ENCODE results near the gene CMSS1. TPM values are rescaled to one million over a fixed set of nuclear protein-coding genes. Genes with fewer than 3 reads are reported as not detected.
"Not testable (repeated sequence)": the region's sequence is repeated elsewhere in the genome, so short reads cannot be mapped to it uniquely, and the experiment has no call there.

The CMSS1 gene
- total RNA-seq, 1 experiment from 2014 or later, result 70.6 TPM

GRCh38 chr3:99839613-99840012, 22.0 kb downstream of the CMSS1 start (continued):
- no peak for TF ChIP-seq PRDM15 (CRISPR knock-in tag; IDR thresholded peaks at IDR 0.05)
- TF ChIP-seq ZBTB21 (CRISPR knock-in tag; IDR thresholded peaks at IDR 0.05; ENCODE audit: borderline replicate concordance), result no peak
- no peak for TF ChIP-seq ELF4 (CRISPR knock-in tag; IDR thresholded peaks at IDR 0.05; ENCODE audit: low read depth)
- TF ChIP-seq TEAD4 (CRISPR knock-in tag; IDR thresholded peaks at IDR 0.05), result no peak
- no peak for TF ChIP-seq ATF2 (CRISPR knock-in tag; IDR thresholded peaks at IDR 0.05; ENCODE audit: borderline replicate concordance, low read depth)
- TF ChIP-seq SP1 (CRISPR knock-in tag; conservative IDR thresholded peaks at IDR 0.05), result no peak

GRCh38 chr3:99841949-99842348, 24.3 kb downstream of the CMSS1 start:
- ATAC-seq; H3K27ac Mint-ChIP-seq; POLR2A ChIA-PET; H3K27me3 Mint-ChIP-seq (ENCODE audit: low read depth); H3K4me3 Mint-ChIP-seq; H3K9me3 Mint-ChIP-seq; H3K36me3 Mint-ChIP-seq; DNase-seq (ENCODE audit: low spot score): not testable (repeated sequence)
- CTCF ChIA-PET, result interaction anchor here (0.6 to 1.6 kb wide), 2 partner anchors 225 to 412 kb away, joined by 4 to 7 read pairs; no protein-coding TSS in a partner anchor
- peaks cover 31% of the 10 kb centered on the region for H3K4me1 Mint-ChIP-seq

- DNase-seq (ENCODE audit: low spot score) (no peak), ATAC-seq (peak; percentile 79)
- no peak overlapping the region for H3K4me3 Mint-ChIP-seq
- no peak overlapping the region for H3K27ac Mint-ChIP-seq
- POLR2A ChIA-PET, result no interaction called here
- peaks cover 31% of the 10 kb centered on the region for H3K4me1 Mint-ChIP-seq
- no peaks in the 10 kb centered on the region for H3K9me3 Mint-ChIP-seq
- H3K36me3 Mint-ChIP-seq, result no peaks in the 10 kb centered on the region
- TF ChIP-seq CTCF (IDR thresholded peaks at IDR 0.05) (0 out of 2 replicates have a peak, but pooled peaks have one; percentile 36), IRF1 (CRISPR knock-in tag; IDR thresholded peaks at IDR 0.05) (no peak), CREB1 (CRISPR knock-in tag; IDR thresholded peaks at IDR 0.05) (no peak)
- no peaks in the 10 kb centered on the region for H3K27me3 Mint-ChIP-seq (ENCODE audit: low read depth)
- CTCF ChIA-PET, result interaction anchor here (0.6 to 2.5 kb wide), 32 partner anchors 9 to 435 kb away, joined by 3 to 57 read pairs (median 5); partner anchors contain the start of genes CMSS1 and TBC1D23
Measured at GRCh38 chr3:99842826-99843589, 25.3 kb downstream of the CMSS1 start.

- H3K27me3 Mint-ChIP-seq (ENCODE audit: low read depth), result no peaks in the 10 kb centered on the region
- ChIA-PET POLR2A (interaction anchor here (1.0 kb wide), 1 partner anchor 410 kb away, joined by 5 read pairs; no protein-coding TSS in a partner anchor), CTCF (interaction anchor here (0.7 to 2.5 kb wide), 20 partner anchors 10 to 1803 kb away, joined by 3 to 57 read pairs (median 6); partner anchors contain the start of gene TBC1D23)
- no peaks in the 10 kb centered on the region for H3K36me3 Mint-ChIP-seq
- peaks cover 31% of the 10 kb centered on the region for H3K4me1 Mint-ChIP-seq
- DNase-seq (ENCODE audit: low spot score), result no peak
- H3K9me3 Mint-ChIP-seq, result no peaks in the 10 kb centered on the region
- no peak overlapping the region for H3K4me3 Mint-ChIP-seq
- H3K27ac Mint-ChIP-seq, result peak overlapping the region; percentile 35; the same call in 1 of the 2 replicates
- ATAC-seq, result peak; percentile 61
- TF ChIP-seq IRF2 (CRISPR knock-in tag; IDR thresholded peaks at IDR 0.05; ENCODE audit: borderline replicate concordance, low read depth) (no peak), AFF4 (CRISPR knock-in tag; IDR thresholded peaks at IDR 0.05; ENCODE audit: borderline replicate concordance) (no peak), ZNF416 (CRISPR knock-in tag; IDR thresholded peaks at IDR 0.05) (no peak), RORB (CRISPR knock-in tag; IDR thresholded peaks at IDR 0.05) (no peak), NR2C2 (CRISPR knock-in tag; IDR thresholded peaks at IDR 0.05) (no peak), ZNF396 (CRISPR knock-in tag; IDR thresholded peaks at IDR 0.05; ENCODE audit: borderline replicate concordance) (no peak), NFATC4 (CRISPR knock-in tag; IDR thresholded peaks at IDR 0.05) (no peak), NFE2L1 (CRISPR knock-in tag; IDR thresholded peaks at IDR 0.05) (no peak)
Measured at GRCh38 chr3:99843590-99844258, 26.1 kb downstream of the CMSS1 start.
